Activated B cell treated with CpG ODN at 0.5 μM for 24 hours (primary cell): ENCODE measurements around the gene C11orf71. TPM values are rescaled to one million over a fixed set of nuclear protein-coding genes. Genes with fewer than 3 reads are reported as not detected.

Experiments used
- ATAC-seq: fragments of 200-7000 bp; cut with Tn5 transposase; one replicate; pipeline ENCODE4 v1.10.0; 2021; ENCODE audit warnings: low read depth, mild to moderate bottlenecking, moderate library complexity
- CTCF ChIA-PET: fragments of 350-600 bp; sonication (Branson Sonifier 250); formaldehyde crosslinking; loops from one replicate; lab custom pipeline; 2021; ENCODE audit warnings: antibody characterized with exemption; lab: Charles Lee
- POLR2A ChIA-PET: fragments of 350-600 bp; sonication (Branson Sonifier 250); formaldehyde crosslinking; loops from one replicate; lab custom pipeline; 2021; ENCODE audit warnings: antibody characterized with exemption; lab: Charles Lee
- DNase-seq: peaks from one replicate; pipeline ENCODE4 v3.0.0; 2022
- H3K27ac Mint-ChIP-seq: one replicate; pipeline ENCODE4 v1.8.0; 2020; ENCODE audit warnings: mixed read lengths
- H3K27me3 Mint-ChIP-seq: one replicate; pipeline ENCODE4 v1.8.0; 2021; ENCODE audit warnings: mixed read lengths
- H3K36me3 Mint-ChIP-seq: one replicate; pipeline ENCODE4 v1.8.0; 2021; ENCODE audit warnings: low read depth, mixed read lengths
- H3K4me1 Mint-ChIP-seq: one replicate; pipeline ENCODE4 v1.8.0; 2021; ENCODE audit warnings: mixed read lengths
- H3K4me3 Mint-ChIP-seq: one replicate; pipeline ENCODE4 v1.8.0; 2020; ENCODE audit warnings: mild to moderate bottlenecking, mixed read lengths
- H3K9me3 Mint-ChIP-seq: one replicate; pipeline ENCODE4 v1.8.0; 2020; ENCODE audit warnings: mixed read lengths
- intact Hi-C: fragments of 100-400 bp; cut with micrococcal nuclease; formaldehyde crosslinking; loops from one replicate; pipeline ENCODE4 v1.15.1; 2024
- total RNA-seq: library from RNA; stranded (reverse); gene quantifications from 2 replicates; pipeline ENCODE4 v1.2.3, GENCODE V29; 2022
- TF ChIP-seq, protein P1 (sequence below): fragments of 200-600 bp; IDR thresholded peaks from one replicate; pipeline ENCODE4 v1.8.0; 2022; ENCODE audit warnings: antibody characterized with exemption, mild to moderate bottlenecking

The C11orf71 gene
- total RNA-seq, 1 donor from 2014 or later = 9.5 TPM

DNA sequence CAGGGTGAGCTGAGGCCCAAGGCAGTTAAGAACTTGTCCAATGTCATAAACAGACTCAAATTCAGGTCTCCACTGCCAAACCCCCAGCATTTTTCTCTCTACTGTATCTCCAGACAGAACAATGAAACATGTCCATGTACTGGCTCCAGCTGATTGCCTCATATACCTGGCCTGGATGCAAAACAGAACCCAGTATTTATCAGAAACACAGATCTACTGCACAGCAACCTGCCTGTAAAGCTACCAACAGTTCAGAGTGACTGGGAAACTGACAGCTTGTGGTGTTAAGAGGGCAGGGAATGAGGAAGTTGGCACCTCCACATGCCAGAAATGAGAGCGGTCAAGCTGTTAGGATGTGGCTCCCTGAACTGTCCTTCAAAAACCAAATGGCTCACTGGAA, 41.6 kb downstream of the C11orf71 start:
- intact Hi-C loops = no loop called here
- no peaks in the 10 kb centered on the region for H3K4me1 Mint-ChIP-seq
- POLR2A ChIA-PET = no interaction called here
- H3K27me3 Mint-ChIP-seq = peaks cover 15% of the 10 kb centered on the region
- H3K4me3 Mint-ChIP-seq = no peak overlapping the region
- ATAC-seq = no peak
- CTCF ChIA-PET = no interaction called here
- no peak for DNase-seq
- TF ChIP-seq, protein P1, sequence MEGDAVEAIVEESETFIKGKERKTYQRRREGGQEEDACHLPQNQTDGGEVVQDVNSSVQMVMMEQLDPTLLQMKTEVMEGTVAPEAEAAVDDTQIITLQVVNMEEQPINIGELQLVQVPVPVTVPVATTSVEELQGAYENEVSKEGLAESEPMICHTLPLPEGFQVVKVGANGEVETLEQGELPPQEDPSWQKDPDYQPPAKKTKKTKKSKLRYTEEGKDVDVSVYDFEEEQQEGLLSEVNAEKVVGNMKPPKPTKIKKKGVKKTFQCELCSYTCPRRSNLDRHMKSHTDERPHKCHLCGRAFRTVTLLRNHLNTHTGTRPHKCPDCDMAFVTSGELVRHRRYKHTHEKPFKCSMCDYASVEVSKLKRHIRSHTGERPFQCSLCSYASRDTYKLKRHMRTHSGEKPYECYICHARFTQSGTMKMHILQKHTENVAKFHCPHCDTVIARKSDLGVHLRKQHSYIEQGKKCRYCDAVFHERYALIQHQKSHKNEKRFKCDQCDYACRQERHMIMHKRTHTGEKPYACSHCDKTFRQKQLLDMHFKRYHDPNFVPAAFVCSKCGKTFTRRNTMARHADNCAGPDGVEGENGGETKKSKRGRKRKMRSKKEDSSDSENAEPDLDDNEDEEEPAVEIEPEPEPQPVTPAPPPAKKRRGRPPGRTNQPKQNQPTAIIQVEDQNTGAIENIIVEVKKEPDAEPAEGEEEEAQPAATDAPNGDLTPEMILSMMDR = no peak
- no peaks in the 10 kb centered on the region for H3K9me3 Mint-ChIP-seq
- H3K27ac Mint-ChIP-seq = no peak overlapping the region
- H3K36me3 Mint-ChIP-seq = no peaks in the 10 kb centered on the region

DNA sequence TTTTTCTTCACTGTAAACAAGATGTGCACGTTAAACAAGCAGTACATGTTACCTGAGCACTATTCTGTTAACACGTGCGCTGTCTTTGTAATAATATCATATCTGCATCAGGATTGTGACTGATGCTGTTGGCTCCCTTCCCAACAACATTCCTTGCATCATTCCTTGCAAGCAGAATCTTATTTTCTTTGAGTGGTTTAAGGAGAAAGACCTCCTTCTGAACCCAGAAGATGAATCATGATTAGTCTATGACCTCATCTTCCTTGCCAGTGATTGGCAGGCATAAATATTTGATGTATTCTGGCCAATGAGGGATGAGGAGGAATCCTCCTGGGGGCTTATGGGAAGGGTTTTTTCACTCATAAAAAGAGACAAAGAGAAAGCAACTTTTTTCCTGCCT, 46.2 kb downstream of the C11orf71 start:
- DNase-seq (no peak), ATAC-seq (no peak)
- Mint-ChIP-seq H3K36me3 (no peaks in the 10 kb centered on the region), H3K9me3 (no peaks in the 10 kb centered on the region), H3K4me1 (no peaks in the 10 kb centered on the region), H3K27me3 (peaks cover 9% of the 10 kb centered on the region), H3K4me3 (no peak overlapping the region), H3K27ac (no peak overlapping the region)
- TF ChIP-seq, protein P1 = no peak
- intact Hi-C loops = no loop called here
- ChIA-PET CTCF (no interaction called here), POLR2A (no interaction called here)

DNA sequence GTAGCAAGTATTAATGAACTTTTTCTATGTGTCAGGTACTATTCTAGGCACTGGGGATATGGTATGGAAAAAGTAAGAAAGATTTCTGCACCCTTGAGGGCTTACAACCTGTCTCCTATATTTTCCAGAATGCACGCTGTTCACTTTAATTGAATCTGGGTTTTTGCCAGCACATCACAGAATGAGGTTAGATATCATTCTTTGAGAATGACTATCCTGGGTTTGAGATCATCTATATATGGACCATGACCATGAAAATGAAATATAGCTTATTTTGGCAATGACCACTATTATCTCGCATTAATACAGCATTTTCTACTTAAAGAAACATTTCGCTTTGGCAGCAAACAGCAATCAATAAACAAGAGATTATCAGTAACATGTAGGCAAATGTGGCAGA, 46.9 kb downstream of the C11orf71 start:
- peaks cover 5% of the 10 kb centered on the region for H3K27me3 Mint-ChIP-seq
- ChIA-PET POLR2A (no interaction called here), CTCF (no interaction called here)
- no peaks in the 10 kb centered on the region for H3K9me3 Mint-ChIP-seq
- no peaks in the 10 kb centered on the region for H3K4me1 Mint-ChIP-seq
- no peaks in the 10 kb centered on the region for H3K36me3 Mint-ChIP-seq
- no peak for ATAC-seq
- TF ChIP-seq, protein P1 = no peak
- no peak overlapping the region for H3K4me3 Mint-ChIP-seq
- intact Hi-C loops = no loop called here
- no peak overlapping the region for H3K27ac Mint-ChIP-seq
- no peak for DNase-seq

DNA sequence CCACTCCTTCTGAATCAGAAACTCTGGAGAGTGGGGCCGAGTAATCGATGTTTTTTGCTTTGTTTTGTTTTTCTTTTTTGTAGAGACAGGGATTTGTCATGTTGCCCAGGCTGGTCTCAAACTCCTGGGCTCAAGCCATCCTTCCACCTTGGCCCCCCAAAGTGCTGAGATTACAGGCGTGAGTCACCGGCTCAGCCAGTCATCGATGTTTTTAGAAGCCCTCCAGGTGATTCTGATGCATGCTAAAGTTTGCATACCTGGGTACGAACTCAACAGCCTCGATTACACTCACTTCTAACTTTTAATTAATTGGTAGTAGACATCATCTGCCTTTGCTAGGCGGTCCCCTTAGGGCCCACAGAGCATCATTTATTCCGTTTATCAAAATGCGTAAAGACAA, 50.3 kb downstream of the C11orf71 start:
- intact Hi-C loops = no loop called here
- no peak for ATAC-seq
- H3K4me1 Mint-ChIP-seq = no peaks in the 10 kb centered on the region
- peaks cover 7% of the 10 kb centered on the region for H3K27me3 Mint-ChIP-seq
- H3K4me3 Mint-ChIP-seq = no peak overlapping the region
- no peak for DNase-seq
- CTCF ChIA-PET = no interaction called here
- POLR2A ChIA-PET = no interaction called here
- H3K36me3 Mint-ChIP-seq = no peaks in the 10 kb centered on the region
- TF ChIP-seq, protein P1 = no peak
- no peak overlapping the region for H3K27ac Mint-ChIP-seq
- no peaks in the 10 kb centered on the region for H3K9me3 Mint-ChIP-seq

Other genes with a start within 250 kb of the C11orf71 start
- not detected in 2 replicates for gene NNMT, start 104.1 kb downstream of the C11orf71 start, total RNA-seq
- 33.6 and 34.1 TPM in 2 replicates for gene RBM7, start 155 bp upstream of the C11orf71 start, total RNA-seq
- gene REXO2, start 39.0 kb upstream of the C11orf71 start, total RNA-seq = 26.1 and 27.3 TPM in 2 replicates
- not detected in 2 replicates for gene NXPE1, start 159.4 kb upstream of the C11orf71 start, total RNA-seq
- not detected in 2 replicates for gene NXPE4, start 195.3 kb upstream of the C11orf71 start, total RNA-seq